Sigmoid colon (tissue), 4 donors: ENCODE data around the gene SPPL3.
A peak's percentile ranks its signal among the peaks of the same experiment; 100 is the strongest.

Experiments used
- EP300 ChIP-seq, 4 donors: sonication (generic); formaldehyde crosslinking; IDR thresholded peaks; one replicate each; pipeline ENCODE4 v1.6.1; 2017; ENCODE audit warnings: antibody characterized with exemption in 4 of 4
- POLR2A ChIP-seq, 2 donors: fragments of 450-650 bp; IDR thresholded peaks; one replicate each; pipeline ENCODE4 v1.6.1; 2016; ENCODE audit warnings: antibody characterized with exemption in 2 of 2, mild to moderate bottlenecking in 2 of 2, moderate library complexity in 2 of 2
- POLR2AphosphoS5 ChIP-seq, 4 donors: sonication (generic); formaldehyde crosslinking; IDR thresholded peaks; one replicate each; pipeline ENCODE4 v1.6.1; 2017; ENCODE audit warnings: antibody characterized with exemption in 4 of 4
- TF ChIP-seq, protein P1 (sequence below), 4 experiments: fragments of 450-650 bp in 3 of 4; fragments of 200-600 bp in 1 of 4; IDR thresholded peaks; one replicate each; pipeline ENCODE4 v1.5.1; 2016 to 2019; ENCODE audit warnings: antibody characterized with exemption in 4 of 4, mild to moderate bottlenecking in 3 of 4, moderate library complexity in 2 of 4

DNA sequence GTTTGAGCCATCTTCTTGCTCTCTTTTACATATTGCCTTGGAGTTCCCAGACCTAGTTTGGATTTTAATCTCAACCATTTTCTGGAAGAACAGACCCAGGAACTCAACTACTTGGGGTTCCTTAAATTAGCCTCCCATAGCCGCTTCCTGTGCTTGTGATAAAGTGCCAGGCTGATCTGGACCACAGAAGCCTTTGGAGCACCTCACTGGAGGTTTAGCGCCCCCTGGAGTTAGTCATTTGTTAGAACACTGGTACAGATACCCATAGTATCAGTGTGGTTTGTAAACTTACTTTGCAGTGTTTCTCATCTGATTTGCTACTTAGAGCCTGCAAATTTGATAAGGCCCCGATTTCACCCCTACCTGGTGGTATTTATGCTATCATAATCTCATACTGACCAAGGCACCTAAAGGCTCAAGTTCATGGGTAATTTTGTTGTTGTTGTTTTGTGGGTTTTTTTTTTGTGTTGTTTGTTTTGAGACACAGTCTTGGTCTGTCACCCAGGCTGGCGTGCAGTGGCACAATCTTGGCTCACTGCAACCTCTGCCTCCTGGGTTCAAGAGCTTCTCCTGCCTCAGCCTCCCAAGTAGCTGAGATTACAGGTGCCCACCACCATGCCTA is 190.2 kb downstream of the SPPL3 start:
- TF ChIP-seq, protein P1, sequence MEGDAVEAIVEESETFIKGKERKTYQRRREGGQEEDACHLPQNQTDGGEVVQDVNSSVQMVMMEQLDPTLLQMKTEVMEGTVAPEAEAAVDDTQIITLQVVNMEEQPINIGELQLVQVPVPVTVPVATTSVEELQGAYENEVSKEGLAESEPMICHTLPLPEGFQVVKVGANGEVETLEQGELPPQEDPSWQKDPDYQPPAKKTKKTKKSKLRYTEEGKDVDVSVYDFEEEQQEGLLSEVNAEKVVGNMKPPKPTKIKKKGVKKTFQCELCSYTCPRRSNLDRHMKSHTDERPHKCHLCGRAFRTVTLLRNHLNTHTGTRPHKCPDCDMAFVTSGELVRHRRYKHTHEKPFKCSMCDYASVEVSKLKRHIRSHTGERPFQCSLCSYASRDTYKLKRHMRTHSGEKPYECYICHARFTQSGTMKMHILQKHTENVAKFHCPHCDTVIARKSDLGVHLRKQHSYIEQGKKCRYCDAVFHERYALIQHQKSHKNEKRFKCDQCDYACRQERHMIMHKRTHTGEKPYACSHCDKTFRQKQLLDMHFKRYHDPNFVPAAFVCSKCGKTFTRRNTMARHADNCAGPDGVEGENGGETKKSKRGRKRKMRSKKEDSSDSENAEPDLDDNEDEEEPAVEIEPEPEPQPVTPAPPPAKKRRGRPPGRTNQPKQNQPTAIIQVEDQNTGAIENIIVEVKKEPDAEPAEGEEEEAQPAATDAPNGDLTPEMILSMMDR (IDR thresholded peaks at IDR 0.05), result peak; percentile 45 to 88 (median 82)
- TF ChIP-seq POLR2AphosphoS5 (IDR thresholded peaks at IDR 0.05), result no peak
- no peak for TF ChIP-seq POLR2A (IDR thresholded peaks at IDR 0.05)
- TF ChIP-seq EP300 (IDR thresholded peaks at IDR 0.05), result no peak
